KOPT-K1 (cell line): ENCODE data around the gene ADPRM.
"Not testable (repeated sequence)": the region's sequence is repeated elsewhere in the genome, so short reads cannot be mapped to it uniquely, and the experiment has no call there.

Experiments
- H3K27ac ChIP-seq: fragments of 200-600 bp; sonication (generic); 2 replicates; pipeline ENCODE4 v1.5.1; 2016; ENCODE audit warnings: antibody characterized with exemption, mild to moderate bottlenecking, low read depth, low read length; ENCODE audit not compliant: poor library complexity, severe bottlenecking
- H3K36me3 ChIP-seq: fragments of 200-600 bp; sonication (generic); 2 replicates; pipeline ENCODE4 v1.5.1; 2017; ENCODE audit warnings: antibody characterized with exemption, mild to moderate bottlenecking, low read length, moderate library complexity; ENCODE audit not compliant: insufficient read depth
- H3K9me3 ChIP-seq: fragments of 200-600 bp; sonication (generic); 2 replicates; pipeline ENCODE4 v1.5.1; 2017; ENCODE audit warnings: antibody characterized with exemption, low read length, mild to moderate bottlenecking; ENCODE audit not compliant: insufficient read depth, poor library complexity, severe bottlenecking

The ADPRM gene

DNA sequence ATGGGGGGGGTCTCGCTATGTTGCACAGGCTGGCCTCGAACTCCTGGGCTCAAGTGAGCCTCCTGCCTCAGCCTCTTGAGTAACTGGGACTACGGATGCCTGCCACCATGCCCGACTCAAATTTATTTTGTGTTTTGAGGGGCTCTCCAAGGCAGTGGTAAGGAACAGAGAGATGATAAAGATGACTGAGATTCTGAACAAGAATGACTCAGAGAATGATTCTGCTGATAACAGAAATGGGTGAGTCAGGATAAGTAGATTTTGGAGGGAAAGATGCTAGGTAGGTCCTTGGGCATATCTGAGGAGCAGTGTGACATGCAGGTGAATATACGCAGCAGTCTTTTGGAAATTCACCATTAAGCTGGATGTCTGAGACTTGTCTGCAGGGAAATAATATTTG lies 29.8 kb downstream of the ADPRM start:
- no peaks in the 10 kb centered on the region for H3K9me3 ChIP-seq
- no peaks in the 10 kb centered on the region for H3K36me3 ChIP-seq
- H3K27ac ChIP-seq: no peak overlapping the region

- Histone ChIP-seq H3K36me3 (no peaks in the 10 kb centered on the region), H3K27ac (no peak overlapping the region), H3K9me3 (no peaks in the 10 kb centered on the region)
Observed at GRCh38 chr17:10728331-10728892, 31.0 kb downstream of the ADPRM start.

DNA sequence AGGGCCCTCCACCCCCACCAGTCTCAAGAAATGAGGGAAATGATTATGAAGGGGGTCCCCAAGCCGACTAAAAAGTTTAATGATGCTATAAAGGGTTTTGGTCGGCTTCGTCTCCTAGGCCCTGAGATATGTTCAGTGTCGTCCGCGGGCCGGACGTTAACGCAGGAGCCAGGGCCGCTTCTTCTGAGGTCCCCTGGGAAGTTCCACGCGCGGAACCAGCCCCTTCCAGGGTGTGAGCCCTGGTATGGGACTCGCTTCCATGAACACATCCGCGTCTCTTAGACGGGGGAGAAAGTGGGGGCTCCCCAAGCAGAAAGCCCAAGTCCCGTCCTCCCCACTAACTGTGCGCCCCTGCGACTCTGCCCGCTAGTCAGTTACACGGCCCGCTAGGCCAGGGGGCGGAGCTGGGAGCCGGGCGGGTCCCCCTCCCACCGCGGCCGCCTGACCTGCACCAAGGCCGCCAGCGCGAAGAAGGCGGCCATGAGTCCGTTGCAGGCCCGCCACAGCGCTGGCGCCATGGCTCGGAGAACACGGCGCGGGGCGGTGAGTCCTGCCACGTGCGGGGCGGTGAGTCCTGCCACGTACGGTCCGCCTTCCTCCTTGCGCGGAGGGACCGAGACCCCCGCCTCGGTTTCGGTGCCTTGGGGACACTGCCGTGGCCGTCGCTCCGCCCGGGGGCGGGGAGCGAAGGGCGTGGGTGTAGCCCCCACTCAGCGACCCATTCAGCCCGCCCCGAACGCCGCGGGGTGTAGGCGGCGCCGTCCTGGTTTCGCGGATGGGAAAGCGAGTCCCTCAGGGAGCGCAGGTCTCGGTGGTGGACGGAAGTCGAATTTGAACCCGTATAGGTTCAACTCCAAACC lies 32.2 kb downstream of the ADPRM start, which contains the start of gene TMEM220:
Gene TMEM220 (minus strand): TSS at position 690 of the 860 bp plus-strand sequence. CDS start 172 bp downstream, at position 518.
- no peaks in the 10 kb centered on the region for H3K36me3 ChIP-seq
- no peak within 1 kb of the TSS for H3K27ac ChIP-seq
- H3K9me3 ChIP-seq: no peaks in the 10 kb centered on the region

DNA sequence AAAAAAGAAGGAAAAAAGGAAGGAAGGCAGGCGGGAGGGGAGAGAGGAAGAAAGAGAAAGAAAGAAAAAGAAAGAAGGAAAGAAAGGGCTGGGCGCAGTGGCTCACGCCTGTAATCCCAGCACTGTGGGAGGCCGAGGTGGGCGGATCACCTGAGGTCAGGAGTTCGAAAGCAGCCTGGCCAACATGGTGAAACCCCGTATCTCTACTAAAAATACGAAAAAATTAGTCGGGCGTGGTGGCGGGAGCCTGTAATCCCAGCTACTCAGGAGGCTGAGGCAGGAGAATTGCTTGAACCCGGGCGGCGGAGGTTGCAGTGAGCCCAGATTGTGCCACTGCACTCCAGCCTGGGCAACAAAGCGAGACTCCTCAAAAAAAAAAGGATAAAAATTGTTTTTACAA lies 32.9 kb downstream of the ADPRM start:
- not testable (repeated sequence) for H3K36me3 ChIP-seq, H3K9me3 ChIP-seq, H3K27ac ChIP-seq

DNA sequence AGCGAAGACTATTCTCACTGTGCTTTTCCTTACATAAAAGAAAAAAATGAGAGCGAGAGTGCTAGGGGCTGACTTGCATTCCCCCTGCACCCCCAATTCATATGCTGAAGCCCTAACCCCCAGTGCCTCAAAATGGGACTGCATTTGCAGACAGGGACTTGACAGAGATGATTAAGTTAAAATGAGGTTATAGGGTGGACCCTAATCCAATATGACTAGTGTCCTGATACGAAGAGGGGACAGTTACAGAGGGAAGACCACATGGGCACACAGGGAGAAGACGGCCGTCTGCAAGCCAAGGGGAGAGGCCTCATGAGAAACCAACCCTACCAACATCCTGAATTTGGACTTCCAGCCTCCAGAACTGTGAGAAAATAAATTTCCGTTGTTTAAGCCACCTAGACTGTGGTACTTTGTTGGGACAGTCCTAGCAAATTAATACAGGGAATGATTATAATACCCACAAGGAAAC lies 34.0 kb downstream of the ADPRM start:
- H3K27ac ChIP-seq: no peak overlapping the region
- no peaks in the 10 kb centered on the region for H3K36me3 ChIP-seq
- no peaks in the 10 kb centered on the region for H3K9me3 ChIP-seq

DNA sequence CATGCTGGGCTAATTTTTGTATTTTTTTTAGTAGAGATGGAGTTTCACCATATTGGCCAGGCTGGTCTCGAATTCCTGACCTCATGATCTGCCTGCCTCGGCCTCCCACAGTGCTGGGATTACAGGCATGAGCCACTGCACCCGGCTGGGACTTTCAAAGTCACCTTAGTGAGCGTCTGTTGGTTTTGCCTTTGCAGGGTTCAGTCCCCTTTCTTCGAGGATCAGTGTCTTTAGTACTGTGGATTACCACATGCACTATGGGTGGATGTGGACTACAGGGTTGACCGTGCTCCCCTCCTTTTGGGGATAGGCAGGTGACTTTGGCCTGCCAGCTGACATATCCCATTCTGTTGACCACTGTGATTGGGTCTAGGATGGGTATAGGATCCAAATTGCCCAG lies 34.7 kb downstream of the ADPRM start:
- not testable (repeated sequence) for H3K9me3 ChIP-seq, H3K27ac ChIP-seq, H3K36me3 ChIP-seq

GRCh38 chr17:10733666-10734065 lies 36.3 kb downstream of the ADPRM start:
- H3K9me3 ChIP-seq: no peaks in the 10 kb centered on the region
- H3K27ac ChIP-seq: no peak overlapping the region

GRCh38 chr17:10735251-10735650 lies 37.9 kb downstream of the ADPRM start:
- no peak overlapping the region for H3K27ac ChIP-seq
- H3K36me3 ChIP-seq: no peaks in the 10 kb centered on the region
- no peaks in the 10 kb centered on the region for H3K9me3 ChIP-seq

More at GRCh38 chr17:10733666-10734065, 36.3 kb downstream of the ADPRM start:
- H3K36me3 ChIP-seq: no peaks in the 10 kb centered on the region

- H3K27ac ChIP-seq: no peak overlapping the region
- no peaks in the 10 kb centered on the region for H3K36me3 ChIP-seq
Observed at GRCh38 chr17:10735821-10736220, 38.4 kb downstream of the ADPRM start.

GRCh38 chr17:10737168-10737622 lies 39.8 kb downstream of the ADPRM start:
- Histone ChIP-seq H3K36me3 (no peaks in the 10 kb centered on the region), H3K27ac (no peak overlapping the region)

More at GRCh38 chr17:10735821-10736220, 38.4 kb downstream of the ADPRM start:
- H3K9me3 ChIP-seq: no peaks in the 10 kb centered on the region

GRCh38 chr17:10737736-10738135 lies 40.3 kb downstream of the ADPRM start:
- Histone ChIP-seq H3K27ac (no peak overlapping the region), H3K36me3 (no peaks in the 10 kb centered on the region), H3K9me3 (no peaks in the 10 kb centered on the region)

More at GRCh38 chr17:10737168-10737622, 39.8 kb downstream of the ADPRM start:
- H3K9me3 ChIP-seq: no peaks in the 10 kb centered on the region

- Histone ChIP-seq H3K9me3 (no peaks in the 10 kb centered on the region), H3K36me3 (no peaks in the 10 kb centered on the region), H3K27ac (no peak overlapping the region)
Observed at GRCh38 chr17:10738521-10739258, 41.3 kb downstream of the ADPRM start.

DNA sequence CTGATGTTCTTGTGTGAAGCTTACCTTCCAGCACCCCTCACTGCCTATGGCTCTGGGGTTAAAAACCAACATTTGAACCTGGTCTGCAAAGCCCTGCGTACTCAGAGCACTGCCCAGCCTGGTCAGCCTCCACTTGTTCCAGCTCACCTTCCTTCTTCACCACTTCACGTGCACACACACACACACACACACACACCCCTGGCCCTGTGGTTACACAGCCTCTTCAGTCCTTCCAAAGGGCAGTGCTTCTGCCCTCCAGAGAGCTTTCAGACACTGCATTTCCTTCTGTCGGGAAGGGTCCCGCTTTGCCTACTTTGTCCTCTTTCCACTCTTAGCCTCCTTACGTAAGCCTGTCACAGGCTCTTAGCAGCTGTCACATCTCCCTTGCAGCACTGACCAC lies 42.0 kb downstream of the ADPRM start:
- Histone ChIP-seq H3K9me3 (no peaks in the 10 kb centered on the region), H3K36me3 (no peaks in the 10 kb centered on the region), H3K27ac (no peak overlapping the region)

DNA sequence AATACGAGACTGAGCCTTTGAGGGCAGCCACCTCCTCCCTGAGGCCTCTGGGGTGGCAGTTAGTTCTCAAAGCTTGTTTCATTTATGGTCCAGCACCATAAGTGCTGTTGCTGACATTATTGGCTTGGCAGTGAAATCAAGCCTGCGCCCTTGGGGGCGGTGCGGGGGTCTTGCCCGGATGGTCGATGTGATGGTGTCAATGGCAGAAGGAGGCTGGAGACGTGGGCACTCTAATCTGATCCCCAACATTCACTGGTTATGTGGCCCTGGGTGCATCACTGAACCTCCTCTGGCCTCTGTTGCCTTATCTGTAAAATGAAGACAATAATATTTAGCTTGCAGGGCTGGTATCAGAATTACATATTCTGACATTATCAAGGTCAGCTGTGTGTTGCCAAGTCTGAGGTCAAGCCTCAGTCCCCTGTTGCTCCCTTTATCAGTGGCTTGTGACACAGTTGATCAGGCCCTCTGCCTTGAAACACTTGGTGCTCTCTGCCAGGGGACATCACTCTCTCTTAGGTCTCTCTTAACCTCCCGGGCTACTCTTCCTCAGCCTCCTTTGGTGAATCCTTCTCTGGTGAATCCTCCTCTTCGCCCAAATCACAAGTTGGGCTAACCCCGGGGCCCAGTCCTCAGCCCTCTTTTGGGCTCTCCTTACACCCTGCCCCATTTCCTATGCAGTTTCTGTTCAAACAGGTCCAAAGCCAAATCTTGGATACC lies 44.2 kb downstream of the ADPRM start:
- no peaks in the 10 kb centered on the region for H3K36me3 ChIP-seq
- H3K9me3 ChIP-seq: no peaks in the 10 kb centered on the region
- H3K27ac ChIP-seq: no peak overlapping the region
